PC-3 (cell line): ENCODE data around the gene CTAG1A. TPM values are rescaled to one million over a fixed set of nuclear protein-coding genes. Genes with fewer than 3 reads are reported as not detected.

Experiments used
- ATAC-seq: fragments of 200-7000 bp; cut with Tn5 transposase; 2 replicates; pipeline ENCODE4 v1.9.1; 2020; ENCODE audit warnings: mild to moderate bottlenecking, moderate library complexity
- BruUV-seq: library from RNA; stranded (reverse); fragments of 400-500 nt; replicated peaks from 2 replicates; lab custom pipeline; 2021; lab: Mats Ljungman, UMichigan
- CTCF ChIA-PET: fragments of 300-600 bp; sonication (Branson Sonifier 250); formaldehyde crosslinking; loops from one replicate; lab custom pipeline; 2022; ENCODE audit warnings: antibody characterized with exemption; lab: Charles Lee
- POLR2A ChIA-PET: fragments of 300-600 bp; sonication (Branson Sonifier 250); formaldehyde crosslinking; loops from one replicate; lab custom pipeline; 2022; ENCODE audit warnings: antibody characterized with exemption; ENCODE audit not compliant: unreplicated experiment; lab: Charles Lee
- DNase-seq: peaks from one replicate; pipeline ENCODE4 v3.0.0-alpha.2; 2015
- H2AFZ ChIP-seq: fragments of 300-600 bp; sonication (generic); 2 replicates; pipeline ENCODE4 v1.6.0; 2016; ENCODE audit warnings: antibody characterized with exemption, low read length
- H3F3A ChIP-seq: fragments of 300-600 bp; sonication (generic); one replicate; pipeline ENCODE4 v1.6.0; 2017; ENCODE audit warnings: antibody characterized with exemption, low read length, control low read depth, mild to moderate bottlenecking; ENCODE audit not compliant: unreplicated experiment
- H3K27ac ChIP-seq: fragments of 300-600 bp; sonication (generic); 2 replicates; pipeline ENCODE4 v1.5.1; 2016; ENCODE audit warnings: mild to moderate bottlenecking, low read length
- H3K27me3 ChIP-seq: fragments of 300-600 bp; sonication (generic); 2 replicates; pipeline ENCODE4 v1.6.1; 2016; ENCODE audit warnings: low read length, mixed read lengths
- H3K36me3 ChIP-seq: fragments of 300-600 bp; sonication (generic); 2 replicates; pipeline ENCODE4 v1.6.1; 2016; ENCODE audit warnings: low read depth, mixed run types, low read length, mixed read lengths
- H3K4me1 ChIP-seq: fragments of 300-600 bp; sonication (generic); 2 replicates; pipeline ENCODE4 v1.5.1; 2016; ENCODE audit warnings: low read length; ENCODE audit not compliant: insufficient read depth
- H3K4me2 ChIP-seq: fragments of 300-600 bp; sonication (generic); 2 replicates; pipeline ENCODE4 v1.6.0; 2016; ENCODE audit warnings: low read length
- H3K4me3 ChIP-seq: fragments of 300-600 bp; sonication (generic); 2 replicates; pipeline ENCODE4 v1.5.1; 2016; ENCODE audit warnings: mild to moderate bottlenecking, low read length, mixed read lengths
- H3K79me2 ChIP-seq: fragments of 300-600 bp; sonication (generic); 2 replicates; pipeline ENCODE4 v1.6.1; 2017; ENCODE audit warnings: low read length, mixed read lengths
- H3K9ac ChIP-seq: fragments of 300-600 bp; sonication (generic); 2 replicates; pipeline ENCODE4 v1.6.0; 2016; ENCODE audit warnings: mild to moderate bottlenecking, low read length
- H3K9me2 ChIP-seq: fragments of 300-600 bp; sonication (generic); replicated peaks from 2 replicates; pipeline ENCODE4 v1.6.1; 2016; ENCODE audit warnings: mixed run types, low read length, mixed read lengths
- H3K9me3 ChIP-seq: fragments of 300-600 bp; sonication (generic); 2 replicates; pipeline ENCODE4 v1.6.1; 2016; ENCODE audit warnings: low read length, mixed read lengths
- H4K20me1 ChIP-seq: fragments of 300-600 bp; sonication (generic); 2 replicates; pipeline ENCODE4 v1.6.1; 2016; ENCODE audit warnings: low read length, mixed read lengths
- EZH2 ChIP-seq: fragments of 300-600 bp; sonication (generic); IDR thresholded peaks from one replicate; pipeline ENCODE4 v1.6.1; 2017; ENCODE audit warnings: antibody characterized with exemption, mild to moderate bottlenecking, low read length; ENCODE audit not compliant: unreplicated experiment
- EZH2phosphoT487 ChIP-seq: fragments of 300-600 bp; sonication (generic); IDR thresholded peaks from 2 replicates; pipeline ENCODE4 v1.6.1; 2018; ENCODE audit warnings: mild to moderate bottlenecking, antibody characterized with exemption, low read length, borderline replicate concordance
- intact Hi-C: fragments of 100-400 bp; cut with micrococcal nuclease; formaldehyde crosslinking; loops from 2 replicates; pipeline ENCODE4 v1.9.0; 2023
- total RNA-seq: library from RNA; depleted of rRNA; stranded (reverse); fragments of >200 nt; gene quantifications from 2 replicates; pipeline ENCODE4 v1.2.3, GENCODE V29; 2014
- TF ChIP-seq, protein P1 (sequence below): fragments of 300-600 bp; sonication (generic); conservative IDR thresholded peaks from 2 replicates; pipeline ENCODE4 v1.5.1; 2017; ENCODE audit warnings: antibody characterized with exemption, low read depth, mild to moderate bottlenecking, low read length

Gene CTAG1A
- total RNA-seq, 1 experiment from 2014 or later: not detected

DNA sequence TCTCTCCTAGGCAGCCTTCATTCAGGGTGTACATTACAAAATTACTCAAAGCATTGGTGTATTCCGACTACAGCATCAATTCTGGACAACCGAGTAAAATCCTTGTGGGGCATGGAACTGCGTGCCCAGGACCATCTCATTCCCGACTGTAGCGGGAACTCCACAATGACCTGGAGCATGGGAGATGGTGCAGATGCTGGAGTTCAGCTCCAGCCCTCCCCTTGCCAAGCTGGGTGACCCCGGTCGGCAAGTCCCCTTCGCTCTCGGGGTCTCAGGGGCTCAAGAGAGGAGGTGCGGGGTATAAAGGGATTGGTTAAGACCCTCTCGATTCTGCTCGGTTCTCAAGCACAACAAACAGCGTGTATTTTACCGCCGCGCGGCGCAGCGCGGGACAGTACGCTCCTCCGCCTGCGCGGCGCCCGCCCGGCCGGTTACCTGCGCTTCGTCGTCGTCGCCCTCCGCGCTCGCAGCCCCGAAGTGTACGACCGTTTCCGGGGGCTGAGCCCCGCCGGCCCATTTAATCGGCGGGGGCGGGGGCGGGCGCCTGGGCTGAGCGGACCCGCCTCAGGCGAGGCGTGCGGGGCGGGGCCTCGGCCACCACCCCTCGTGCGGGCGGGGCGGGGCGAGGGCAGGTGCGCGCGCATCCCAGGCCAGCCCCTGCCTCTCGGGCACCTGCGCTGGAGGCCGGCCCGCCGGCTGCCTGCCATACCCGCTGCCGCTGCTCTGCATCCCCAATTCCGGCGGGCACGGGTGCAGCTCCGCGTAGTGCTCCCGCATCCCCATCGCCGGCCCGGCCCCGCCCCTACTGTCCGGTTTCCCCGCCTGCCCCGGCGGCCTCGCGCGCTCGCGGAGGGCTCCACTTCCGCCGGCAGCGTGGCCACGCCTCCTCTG lies 38.3 kb upstream of the CTAG1A start, which contains the start of gene G6PD:
Gene G6PD (minus strand): TSS at position 493 of the 891 bp plus-strand sequence. CDS start 691 bp downstream, outside the sequence.
- H2AFZ ChIP-seq: peak within 1 kb of the TSS; percentile 68
- H3K79me2 ChIP-seq: peaks cover 84% of the 10 kb centered on the region
- TSS peak; percentile 61 for BruUV-seq
- H3K9me3 ChIP-seq: no peaks in the 10 kb centered on the region
- ChIA-PET POLR2A (no interaction called here), CTCF (no interaction called here)
- H3K4me1 ChIP-seq: peaks cover 50% of the 10 kb centered on the region
- peak within 1 kb of the TSS; percentile 87 for H3K9ac ChIP-seq
- ATAC-seq (peak; percentile 38), DNase-seq (peak; percentile 73)
- H3K27ac ChIP-seq: peak within 1 kb of the TSS; percentile 95
- peak within 1 kb of the TSS; percentile 86 for H3K4me3 ChIP-seq
- no peaks in the 10 kb centered on the region for H4K20me1 ChIP-seq
- no peaks in the 10 kb centered on the region for H3F3A ChIP-seq
- no peaks in the 10 kb centered on the region for H3K27me3 ChIP-seq
- no peaks in the 10 kb centered on the region for H3K9me2 ChIP-seq
- intact Hi-C loops: no loop called here
- H3K36me3 ChIP-seq: 0 out of 2 replicates have a peak, but pooled peaks cover 2% of the 10 kb centered on the region
- TF ChIP-seq EZH2phosphoT487 (no peak), EZH2 (no peak)
- TF ChIP-seq, protein P1, sequence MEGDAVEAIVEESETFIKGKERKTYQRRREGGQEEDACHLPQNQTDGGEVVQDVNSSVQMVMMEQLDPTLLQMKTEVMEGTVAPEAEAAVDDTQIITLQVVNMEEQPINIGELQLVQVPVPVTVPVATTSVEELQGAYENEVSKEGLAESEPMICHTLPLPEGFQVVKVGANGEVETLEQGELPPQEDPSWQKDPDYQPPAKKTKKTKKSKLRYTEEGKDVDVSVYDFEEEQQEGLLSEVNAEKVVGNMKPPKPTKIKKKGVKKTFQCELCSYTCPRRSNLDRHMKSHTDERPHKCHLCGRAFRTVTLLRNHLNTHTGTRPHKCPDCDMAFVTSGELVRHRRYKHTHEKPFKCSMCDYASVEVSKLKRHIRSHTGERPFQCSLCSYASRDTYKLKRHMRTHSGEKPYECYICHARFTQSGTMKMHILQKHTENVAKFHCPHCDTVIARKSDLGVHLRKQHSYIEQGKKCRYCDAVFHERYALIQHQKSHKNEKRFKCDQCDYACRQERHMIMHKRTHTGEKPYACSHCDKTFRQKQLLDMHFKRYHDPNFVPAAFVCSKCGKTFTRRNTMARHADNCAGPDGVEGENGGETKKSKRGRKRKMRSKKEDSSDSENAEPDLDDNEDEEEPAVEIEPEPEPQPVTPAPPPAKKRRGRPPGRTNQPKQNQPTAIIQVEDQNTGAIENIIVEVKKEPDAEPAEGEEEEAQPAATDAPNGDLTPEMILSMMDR: no peak
- H3K4me2 ChIP-seq: peak within 1 kb of the TSS; percentile 88

GRCh38 chrX:154547245-154548027 lies 37.5 kb upstream of the CTAG1A start, which contains the start of gene IKBKG:
Gene IKBKG, plus strand, starts transcription at chrX:154547620. Its CDS starts 4,383 bp downstream, at chrX:154552003.
- no peaks in the 10 kb centered on the region for H3F3A ChIP-seq
- H3K9me3 ChIP-seq: no peaks in the 10 kb centered on the region
- peak within 1 kb of the TSS; percentile 68 for H2AFZ ChIP-seq
- H3K27ac ChIP-seq: peak within 1 kb of the TSS; percentile 95
- peak within 1 kb of the TSS; percentile 88 for H3K4me2 ChIP-seq
- BruUV-seq: TSS peak; percentile 52
- intact Hi-C loops: no loop called here
- no peaks in the 10 kb centered on the region for H3K27me3 ChIP-seq
- TF ChIP-seq, protein P1: no peak
- TF ChIP-seq EZH2 (no peak), EZH2phosphoT487 (no peak)
- ATAC-seq (peak; percentile 83), DNase-seq (peak; percentile 88)
- H4K20me1 ChIP-seq: no peaks in the 10 kb centered on the region
- H3K4me3 ChIP-seq: peak within 1 kb of the TSS; percentile 86
- H3K79me2 ChIP-seq: peaks cover 86% of the 10 kb centered on the region
- POLR2A ChIA-PET: no interaction called here
- CTCF ChIA-PET: no interaction called here
- H3K9ac ChIP-seq: peak within 1 kb of the TSS; percentile 87
- 0 out of 2 replicates have a peak, but pooled peaks cover 2% of the 10 kb centered on the region for H3K36me3 ChIP-seq
- H3K4me1 ChIP-seq: peaks cover 42% of the 10 kb centered on the region
- no peaks in the 10 kb centered on the region for H3K9me2 ChIP-seq
